CD1c-positive myeloid dendritic cell (primary cell): ENCODE results near the gene SPATA22.
"Not testable (repeated sequence)": the region's sequence is repeated elsewhere in the genome, so short reads cannot be mapped to it uniquely, and the experiment has no call there.

Experiments
- DNase-seq: peaks from one replicate; pipeline ENCODE4 v3.0.0-alpha.2; 2016; ENCODE audit errors: extremely low spot score

Gene SPATA22, protein sequence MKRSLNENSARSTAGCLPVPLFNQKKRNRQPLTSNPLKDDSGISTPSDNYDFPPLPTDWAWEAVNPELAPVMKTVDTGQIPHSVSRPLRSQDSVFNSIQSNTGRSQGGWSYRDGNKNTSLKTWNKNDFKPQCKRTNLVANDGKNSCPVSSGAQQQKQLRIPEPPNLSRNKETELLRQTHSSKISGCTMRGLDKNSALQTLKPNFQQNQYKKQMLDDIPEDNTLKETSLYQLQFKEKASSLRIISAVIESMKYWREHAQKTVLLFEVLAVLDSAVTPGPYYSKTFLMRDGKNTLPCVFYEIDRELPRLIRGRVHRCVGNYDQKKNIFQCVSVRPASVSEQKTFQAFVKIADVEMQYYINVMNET

DNA sequence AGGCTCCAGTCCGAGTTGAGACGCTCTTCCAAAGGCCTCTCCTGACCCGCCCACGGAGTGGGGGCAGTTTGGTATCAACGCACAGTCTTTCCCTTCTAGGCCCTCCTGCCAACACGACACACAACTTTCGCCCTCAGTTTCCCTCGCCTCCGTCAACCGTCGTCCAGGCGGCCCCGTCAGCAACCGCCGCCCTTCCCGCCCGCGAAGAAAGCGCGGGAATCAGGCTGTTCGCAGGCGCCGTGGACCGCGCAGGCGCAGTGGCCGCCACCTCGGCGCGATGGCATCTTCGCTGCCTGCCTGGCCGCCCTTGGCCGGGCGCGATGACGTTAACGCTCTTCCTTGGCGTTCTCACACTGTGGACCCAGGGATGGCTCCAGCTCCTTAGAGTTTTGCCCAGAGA, at the start of gene SPATA22:
TSS of gene SPATA22 (minus strand) at position 221 of the 400 bp plus-strand sequence. CDS start 2,494 bp downstream, outside the sequence.
- no peak for DNase-seq

DNA sequence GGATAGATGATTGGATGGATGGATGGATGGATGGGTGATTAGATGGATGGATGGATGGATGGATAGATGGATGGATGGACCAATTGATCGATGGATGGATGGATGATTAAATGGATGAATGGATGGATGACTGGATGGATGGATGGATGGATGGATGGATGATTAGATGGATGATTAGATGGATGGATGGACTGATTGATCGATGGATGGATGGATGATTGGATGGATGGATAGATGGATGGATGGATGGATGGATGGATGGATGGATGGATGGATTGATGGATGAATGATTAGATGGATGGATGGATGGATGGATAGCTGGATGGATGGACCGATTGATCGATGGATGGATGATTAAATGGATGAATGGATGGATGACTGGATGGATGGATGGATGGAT, 47.9 kb upstream of the SPATA22 start:
- not testable (repeated sequence) for DNase-seq

DNA sequence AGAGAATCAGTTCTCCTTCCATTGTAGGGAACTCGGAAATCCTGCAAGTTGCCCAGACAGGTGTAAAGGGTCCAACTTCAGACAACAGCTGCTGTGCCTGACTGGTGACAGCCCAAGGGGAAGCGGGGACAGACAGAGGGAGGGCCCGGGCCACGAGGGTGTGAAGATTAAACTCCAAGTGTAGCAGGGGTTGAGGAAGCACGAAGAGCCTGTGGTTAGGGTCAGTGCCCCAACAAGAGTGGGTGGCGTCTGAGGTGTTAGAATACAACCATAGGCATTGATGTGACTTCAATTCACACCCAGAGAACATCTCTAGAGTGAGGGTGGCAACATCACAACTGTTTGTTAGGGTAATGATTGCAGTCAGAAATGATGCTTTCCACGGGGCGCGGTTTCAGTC, 43.3 kb upstream of the SPATA22 start:
- DNase-seq, result no peak

DNA sequence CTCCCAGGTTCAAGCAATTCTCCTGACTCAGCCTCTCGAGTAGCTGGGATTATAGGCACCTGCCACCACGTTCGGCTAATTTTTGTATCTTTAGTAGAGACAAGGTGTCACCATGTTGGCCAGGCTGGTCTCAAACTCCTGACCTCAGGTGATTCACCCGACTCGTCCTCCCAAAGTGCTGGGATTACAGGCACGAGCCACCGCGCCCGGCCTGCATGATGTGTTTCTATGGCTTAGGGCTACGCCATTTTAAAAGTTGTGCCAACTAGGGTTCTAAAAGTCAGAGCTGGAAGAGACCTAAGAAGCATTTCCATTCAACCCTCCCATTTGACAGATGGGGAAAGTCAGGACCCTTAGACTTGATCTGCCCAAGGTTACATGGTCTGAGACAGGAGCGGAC, 42.5 kb upstream of the SPATA22 start:
- not testable (repeated sequence) for DNase-seq

DNA sequence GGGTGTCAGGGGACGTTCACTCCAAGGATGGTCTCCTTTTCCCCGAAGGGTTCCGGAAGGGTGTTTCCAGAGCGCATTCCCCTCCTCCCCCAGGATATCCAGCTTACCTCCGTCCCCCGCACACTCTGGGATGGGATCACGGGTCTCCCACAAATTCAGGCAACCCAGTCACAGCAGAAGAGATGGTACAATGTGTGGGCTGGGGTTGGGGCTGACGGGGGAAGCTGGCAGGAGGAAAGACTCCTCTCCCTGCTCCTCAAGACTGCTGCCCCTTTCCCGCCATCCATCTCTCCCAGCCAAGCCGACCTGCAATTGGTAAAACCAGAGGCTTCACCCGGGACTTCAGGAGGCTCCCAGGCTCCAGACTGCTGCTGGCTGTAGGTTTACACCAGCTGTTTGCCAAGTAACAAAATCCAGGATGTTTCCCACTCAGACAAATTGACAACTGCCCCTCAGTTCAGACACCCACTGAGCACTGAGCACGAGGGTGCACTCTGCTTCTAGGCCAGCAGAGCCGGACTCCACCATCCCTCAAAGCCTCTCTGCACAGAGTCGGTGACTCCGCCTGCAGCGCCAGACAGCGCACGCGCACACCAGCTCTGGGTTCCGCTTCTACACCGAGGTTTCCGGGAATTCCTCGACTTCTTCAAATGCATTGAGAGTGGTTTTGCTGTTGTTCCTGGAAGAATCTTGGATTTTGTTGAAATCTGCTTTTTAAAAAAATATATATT, 41.9 kb upstream of the SPATA22 start:
- no peak for DNase-seq

DNA sequence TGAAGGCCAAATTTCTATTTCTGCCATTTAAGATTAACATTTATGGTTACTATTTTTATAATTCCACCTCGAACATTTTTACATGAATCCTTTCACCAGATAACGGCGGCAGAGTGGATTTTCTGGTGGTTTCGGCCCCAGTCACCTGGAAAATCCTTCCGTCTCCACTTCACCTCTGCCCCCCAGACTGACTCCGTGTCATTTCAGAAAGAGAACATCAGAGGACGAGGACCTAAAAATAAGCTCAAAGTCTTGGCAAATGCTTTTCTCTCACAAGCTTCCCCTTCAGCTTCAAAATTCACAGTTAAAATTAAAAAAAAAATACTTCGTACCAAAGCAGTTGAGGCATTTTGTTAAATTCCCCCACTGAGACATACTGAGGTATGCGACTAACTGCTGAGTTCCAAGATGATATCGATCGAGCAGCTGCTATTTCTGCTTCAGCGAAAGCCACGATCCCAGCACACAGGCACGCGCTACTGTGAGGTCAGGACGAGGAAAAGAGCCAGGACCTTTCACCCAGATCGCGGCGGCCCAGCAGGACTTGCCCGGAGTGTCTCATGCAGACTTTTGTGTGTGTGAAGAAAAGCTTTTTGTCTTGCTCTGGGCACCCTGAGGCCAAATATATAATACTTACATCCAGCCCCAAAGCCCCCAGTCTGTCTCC, 41.0 kb upstream of the SPATA22 start:
- no peak for DNase-seq

DNA sequence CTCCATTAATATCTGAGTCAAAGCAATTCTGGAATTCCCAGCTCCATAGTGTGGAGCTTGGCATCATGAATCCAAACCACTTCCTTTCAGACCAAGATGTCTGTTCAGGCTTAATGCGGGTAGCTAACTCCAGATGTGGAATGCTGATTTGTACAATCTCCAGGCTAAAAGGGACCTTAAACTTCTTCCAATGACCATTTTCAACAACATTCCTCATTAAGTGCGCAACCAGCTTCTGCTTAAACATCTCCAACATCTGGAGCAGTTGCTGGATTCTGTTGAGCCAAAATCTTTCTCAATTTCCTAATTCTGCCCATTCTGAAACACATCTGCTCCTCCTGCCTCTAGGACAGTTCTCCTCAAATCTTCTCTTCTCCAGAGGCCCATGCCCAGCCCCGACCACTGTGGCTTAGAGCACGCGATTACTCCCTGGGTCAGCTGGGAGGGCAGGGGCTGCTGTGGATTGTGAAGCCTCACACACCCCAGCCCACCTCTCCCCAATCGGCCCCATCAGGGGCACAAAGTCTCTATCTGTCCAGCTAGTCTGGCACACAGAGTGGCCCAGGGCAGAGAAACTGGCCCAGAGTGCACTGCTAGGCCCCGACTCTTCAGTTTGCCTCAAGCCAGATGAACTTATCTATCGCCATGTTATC, 40.4 kb upstream of the SPATA22 start:
- DNase-seq, result no peak

DNA sequence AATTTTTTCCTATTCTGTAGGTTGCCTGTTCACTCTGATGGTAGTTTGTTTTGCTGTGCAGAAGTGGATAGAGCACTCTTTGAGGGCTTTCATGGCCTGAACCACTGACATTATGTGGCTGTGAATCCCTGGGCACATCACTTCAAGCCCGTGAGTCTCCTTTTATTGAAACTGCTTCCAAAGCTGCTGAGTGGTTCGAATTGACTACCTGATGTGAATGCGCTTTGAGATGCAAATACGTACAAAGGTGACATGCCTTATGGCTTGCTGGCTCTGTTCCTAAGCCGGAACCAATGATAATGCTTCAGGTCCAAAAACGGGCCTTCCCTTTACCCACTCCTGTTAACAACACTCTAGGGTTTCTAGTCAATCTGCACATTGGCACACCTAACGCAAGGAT, 38.5 kb upstream of the SPATA22 start:
- no peak for DNase-seq

DNA sequence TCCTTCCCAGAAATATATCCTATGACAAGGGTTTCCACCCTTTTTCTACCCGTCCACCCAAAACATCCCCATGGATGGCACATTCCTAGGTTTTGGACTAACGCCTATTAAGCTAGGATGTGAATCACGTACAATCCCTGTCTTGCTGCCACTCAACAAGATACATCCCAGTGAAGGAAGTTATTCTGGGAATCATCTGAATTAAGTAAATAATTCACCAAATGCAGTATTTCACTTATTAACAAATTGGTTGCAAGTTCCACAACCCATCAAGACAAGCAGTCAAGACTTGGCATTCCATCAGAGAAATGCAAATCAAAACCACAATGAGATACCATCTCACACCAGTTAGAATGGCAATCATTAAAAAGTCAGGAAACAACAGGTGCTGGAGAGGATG, 36.2 kb upstream of the SPATA22 start:
- no peak for DNase-seq

DNA sequence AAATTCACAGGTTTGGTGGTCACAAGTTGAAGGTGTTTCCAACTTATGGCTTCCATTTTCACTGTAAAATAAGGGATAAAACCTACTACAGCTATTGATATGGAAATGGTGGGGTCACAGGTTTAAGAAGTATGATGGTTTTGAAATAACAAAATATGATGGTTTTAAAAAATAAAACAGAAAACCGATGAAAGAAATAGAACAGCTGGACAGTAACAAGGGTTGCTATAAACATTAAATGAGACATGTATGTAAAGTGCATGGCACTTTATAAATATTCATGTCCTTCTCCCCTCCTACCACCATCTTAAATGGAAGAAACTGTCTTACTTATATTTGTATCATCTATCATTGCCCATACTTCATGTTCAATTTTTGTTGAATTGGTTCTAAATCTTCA, 35.5 kb upstream of the SPATA22 start:
- no peak for DNase-seq

DNA sequence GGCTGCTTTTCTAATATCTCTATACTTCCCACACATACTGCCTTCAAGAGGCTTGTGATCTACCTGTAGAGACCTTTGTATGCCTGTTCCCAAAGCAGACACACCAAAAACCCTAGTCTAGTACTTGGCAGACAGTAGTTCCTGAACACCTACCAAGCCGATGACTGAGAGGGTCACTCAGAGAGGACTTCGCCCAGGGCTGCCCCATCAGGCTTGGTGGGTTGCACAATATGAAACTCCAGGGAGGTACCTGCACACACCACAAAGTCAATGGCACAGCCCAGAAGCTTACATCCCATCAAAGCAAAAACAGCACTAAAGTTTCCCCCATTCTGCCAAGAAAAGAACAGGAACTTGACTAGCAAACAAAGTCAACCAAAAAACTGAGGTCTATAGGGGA, 34.4 kb upstream of the SPATA22 start:
- no peak for DNase-seq

DNA sequence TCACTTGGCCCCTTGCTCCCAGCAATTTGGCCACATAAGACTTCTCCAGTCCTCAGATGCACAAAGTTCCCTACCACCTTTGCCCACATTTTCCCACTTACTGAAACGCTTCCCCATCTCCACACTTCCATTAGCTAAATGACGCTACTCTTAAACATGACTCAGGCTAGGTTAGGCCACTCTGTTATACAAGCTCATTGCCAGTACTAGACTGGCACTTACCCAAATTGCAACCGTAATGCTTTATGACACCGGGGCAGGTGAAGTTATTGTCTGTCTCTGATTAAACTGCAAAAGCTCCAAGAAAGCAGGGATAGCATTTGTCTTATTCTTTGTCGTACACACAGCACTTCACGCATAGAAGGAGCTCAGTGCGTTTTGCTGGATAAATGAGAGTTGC, 33.4 kb upstream of the SPATA22 start:
- no peak for DNase-seq

DNA sequence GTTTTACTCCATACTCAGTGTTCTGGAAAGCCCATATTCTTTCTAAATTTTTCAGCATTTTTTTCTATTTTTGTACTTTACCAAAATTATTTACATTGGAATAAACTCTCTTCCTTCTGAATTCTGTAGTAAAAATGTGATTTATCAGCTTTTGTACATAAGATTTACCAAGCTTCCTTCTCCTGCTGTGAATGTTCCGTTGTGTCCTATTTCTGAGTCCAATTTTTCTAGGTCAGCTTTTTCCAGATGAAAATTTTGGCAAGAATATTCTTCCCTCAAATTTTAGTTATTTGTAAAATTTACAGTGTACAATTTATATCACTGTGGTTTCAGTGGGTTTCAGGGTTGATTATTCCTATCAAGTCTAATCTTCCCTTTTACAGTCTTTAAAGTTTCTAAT, 31.7 kb upstream of the SPATA22 start:
- DNase-seq, result no peak

DNA sequence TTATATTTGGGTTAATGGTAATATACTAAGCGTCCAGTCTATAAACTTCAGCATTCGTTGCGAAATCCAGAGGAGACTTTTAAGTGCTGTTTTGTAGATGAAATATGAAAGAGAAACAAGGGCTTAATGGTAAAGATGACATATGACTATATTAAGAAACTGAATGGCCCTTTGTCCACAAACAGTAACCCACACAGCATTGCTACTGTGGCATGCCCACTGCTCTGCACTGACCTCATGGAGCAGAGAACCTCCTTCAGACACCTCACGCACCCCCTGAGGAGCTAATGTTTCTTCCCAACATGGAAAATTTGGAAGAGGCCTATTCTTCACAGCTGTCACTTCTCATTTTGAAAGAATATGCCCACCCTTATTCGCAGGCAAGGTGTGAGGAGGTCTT, 30.8 kb upstream of the SPATA22 start:
- DNase-seq, result no peak

DNA sequence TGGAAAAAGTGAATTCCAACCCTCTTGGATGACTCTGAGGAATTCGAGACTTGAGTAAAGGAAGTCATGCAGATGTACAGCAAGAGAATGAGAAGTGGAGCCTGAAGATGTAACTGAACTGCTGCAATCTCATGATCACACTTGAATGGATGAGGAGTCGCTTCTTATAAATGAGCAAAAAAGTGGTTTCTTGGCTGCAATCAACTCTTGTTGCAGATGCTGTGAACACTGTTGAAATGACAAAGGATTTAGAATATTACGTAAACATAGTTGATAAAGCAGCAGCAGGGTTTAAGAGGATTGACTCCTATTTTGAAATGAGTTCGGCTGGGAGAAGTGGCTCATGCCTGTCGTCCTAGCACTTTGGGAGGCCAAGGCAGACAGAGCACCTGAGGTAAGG, 29.7 kb upstream of the SPATA22 start:
- no peak for DNase-seq

DNA sequence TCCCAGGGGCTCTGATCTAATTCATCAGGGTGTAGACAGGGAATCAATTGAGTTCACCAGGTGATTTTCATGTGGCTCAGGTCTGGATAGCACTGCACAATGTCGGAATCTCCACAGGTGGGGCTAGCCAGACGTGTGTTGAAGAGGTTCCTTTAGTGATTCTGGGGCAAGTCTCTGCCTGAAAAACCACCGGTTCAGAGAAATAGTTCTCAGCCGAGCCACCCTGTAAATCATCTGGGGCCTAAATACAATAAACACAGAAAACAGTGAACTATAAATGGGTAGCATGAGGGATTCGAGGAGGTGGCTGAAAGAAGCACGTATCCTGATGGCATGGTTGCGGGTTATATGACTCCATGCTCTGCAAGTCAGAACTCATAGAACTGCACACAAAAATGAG, 25.5 kb upstream of the SPATA22 start:
- no peak for DNase-seq

DNA sequence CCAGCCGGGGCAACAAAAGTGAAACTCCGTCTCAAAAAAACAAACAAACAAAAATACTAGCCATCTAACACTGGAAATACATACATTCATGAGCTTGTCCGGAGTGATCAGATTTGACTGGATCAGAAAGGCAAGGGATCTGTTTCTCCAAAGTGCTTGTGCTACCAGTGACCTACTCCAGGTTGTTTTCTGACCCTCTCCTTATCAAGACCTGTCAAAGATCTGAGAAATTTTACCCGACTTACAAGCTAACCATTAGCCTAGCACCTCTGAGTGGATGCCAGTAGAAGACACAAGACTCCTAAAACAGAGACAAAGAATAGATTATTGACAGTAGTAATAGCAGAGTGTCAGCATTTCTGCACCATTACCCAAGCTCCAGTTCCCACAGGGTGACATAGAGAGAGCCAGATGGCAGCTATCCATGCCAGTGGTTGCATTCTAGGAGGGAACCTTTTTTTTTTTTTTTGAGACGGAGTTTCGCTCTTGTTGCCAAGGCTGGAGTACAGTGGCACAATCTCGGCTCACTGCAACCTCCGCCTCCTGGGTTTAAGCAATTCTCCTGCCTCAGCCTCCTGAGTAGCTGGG, 14.0 kb upstream of the SPATA22 start:
- no peak for DNase-seq

DNA sequence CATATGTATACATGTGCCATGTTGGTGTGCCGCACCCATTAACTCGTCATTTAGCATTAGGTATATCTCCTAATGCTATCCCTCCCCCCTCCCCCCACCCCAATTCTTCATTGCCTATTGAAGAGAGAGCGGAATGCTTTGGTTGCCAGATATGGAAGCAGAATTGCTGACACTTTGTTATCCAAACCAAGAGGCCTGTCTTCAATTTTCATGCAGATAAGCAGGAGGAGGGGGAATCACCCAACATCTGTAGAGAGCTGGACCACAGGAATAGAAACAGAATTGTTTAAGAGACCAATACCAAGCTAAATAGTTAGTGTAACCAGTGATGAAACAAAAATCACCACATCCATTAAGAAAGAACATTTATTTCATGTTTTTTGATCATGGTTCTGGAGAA, 11.2 kb upstream of the SPATA22 start:
- no peak for DNase-seq

DNA sequence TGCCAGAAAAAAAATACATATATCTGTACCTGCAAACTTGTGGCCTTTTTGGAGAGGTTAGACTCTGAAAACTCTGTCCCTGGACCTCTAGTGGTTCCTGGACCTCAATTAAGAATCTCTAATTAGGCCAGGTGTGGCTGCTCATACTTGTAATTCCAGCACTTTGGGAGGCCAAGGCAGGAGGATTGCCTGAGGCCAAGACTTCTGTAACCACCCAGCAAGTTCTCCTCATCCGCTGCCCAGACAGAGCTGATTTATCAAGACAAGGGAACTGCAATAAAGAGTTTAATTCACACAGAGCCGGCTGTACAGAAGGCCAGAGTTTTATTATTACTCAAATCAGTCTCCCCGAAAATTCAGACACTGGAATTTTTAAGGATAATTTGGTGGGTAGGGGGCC, 8.4 kb upstream of the SPATA22 start:
- DNase-seq, result no peak

DNA sequence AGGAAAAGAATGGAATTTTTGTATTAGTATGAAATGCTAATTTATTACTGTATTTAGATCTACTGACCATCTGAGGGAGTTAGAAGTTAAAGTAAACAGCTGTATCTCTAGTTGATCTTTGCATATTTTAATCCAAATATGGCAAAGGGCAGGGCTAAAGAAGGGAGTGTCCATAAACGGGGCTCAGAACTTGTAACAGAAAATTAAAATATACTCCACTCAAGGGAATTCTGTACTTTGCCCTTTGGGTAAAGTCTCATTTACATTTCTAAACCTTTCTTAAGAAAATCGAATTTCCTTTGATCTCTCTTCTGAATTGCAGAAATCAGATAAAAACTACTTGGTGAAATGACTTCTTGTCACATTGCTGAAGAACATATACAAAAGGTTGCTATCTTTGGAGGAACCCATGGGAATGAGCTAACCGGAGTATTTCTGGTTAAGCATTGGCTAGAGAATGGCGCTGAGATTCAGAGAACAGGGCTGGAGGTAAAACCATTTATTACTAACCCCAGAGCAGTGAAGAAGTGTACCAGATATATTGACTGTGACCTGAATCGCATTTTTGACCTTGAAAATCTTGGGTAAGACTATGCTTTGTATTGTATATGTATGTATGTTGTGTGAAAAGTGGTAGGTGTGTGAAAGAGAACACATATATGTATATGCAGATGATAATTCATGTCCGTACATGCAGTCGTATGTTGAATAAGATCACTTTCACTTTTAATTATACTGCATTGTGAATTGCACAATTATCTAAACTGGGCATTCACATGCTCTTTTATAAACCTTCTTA, 4.4 kb upstream of the SPATA22 start, which contains the start of gene ASPA:
TSS of gene ASPA (plus strand) at position 186 of the 799 bp plus-strand sequence. CDS start at position 349, 163 bp downstream.
- DNase-seq, result no peak

DNA sequence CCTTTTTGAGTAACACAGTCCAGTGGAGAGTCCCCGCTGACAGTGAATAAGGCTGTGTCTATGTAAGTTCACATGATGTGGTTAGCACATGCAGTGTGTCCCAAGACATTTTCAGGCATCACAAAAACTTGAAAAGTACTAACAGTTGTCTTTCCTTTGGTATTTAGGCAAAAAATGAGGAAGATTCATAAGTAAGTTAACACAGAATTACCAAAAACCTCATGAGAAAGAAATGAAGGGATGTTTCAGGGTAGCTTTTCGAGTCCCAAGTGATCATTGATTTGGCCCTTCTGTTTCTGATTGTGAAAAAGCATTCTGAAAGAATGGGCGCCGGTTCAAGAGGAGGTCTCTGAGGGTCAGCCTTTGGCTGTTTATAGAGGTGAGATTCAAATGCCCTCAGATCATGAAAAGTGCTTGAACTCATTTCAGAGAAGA, 3.6 kb upstream of the SPATA22 start:
- DNase-seq, result no peak
